Parathyroid adenoma (tissue), 2 donors: ENCODE measurements around the gene MYBPC3.

Experiments
- H2AFZ ChIP-seq: fragments of 300-600 bp; sonication (generic); one replicate; pipeline ENCODE4 v1.7.0; 2017; ENCODE audit warnings: antibody characterized with exemption, mild to moderate bottlenecking
- H3K27ac ChIP-seq: fragments of 300-600 bp; sonication (generic); one replicate; pipeline ENCODE4 v1.7.0; 2017
- H3K27me3 ChIP-seq: fragments of 300-600 bp; sonication (generic); one replicate; pipeline ENCODE4 v1.7.0; 2017; ENCODE audit warnings: low read length; ENCODE audit not compliant: control insufficient read depth, insufficient read depth
- H3K36me3 ChIP-seq: fragments of 300-600 bp; sonication (generic); one replicate; pipeline ENCODE4 v1.7.0; 2017; ENCODE audit warnings: low read length; ENCODE audit not compliant: control insufficient read depth, insufficient read depth
- H3K4me1 ChIP-seq: fragments of 300-600 bp; sonication (generic); one replicate; pipeline ENCODE4 v1.7.0; 2017; ENCODE audit warnings: control low read depth
- H3K4me2 ChIP-seq: fragments of 300-600 bp; sonication (generic); one replicate; pipeline ENCODE4 v1.7.0; 2017; ENCODE audit warnings: low read length
- H3K4me3 ChIP-seq: fragments of 300-600 bp; sonication (generic); one replicate; pipeline ENCODE4 v1.7.0; 2017; ENCODE audit warnings: low read depth, low read length
- H3K79me2 ChIP-seq: fragments of 300-600 bp; sonication (generic); one replicate; pipeline ENCODE4 v1.7.0; 2017; ENCODE audit warnings: control low read depth
- H3K9ac ChIP-seq: fragments of 300-600 bp; sonication (generic); one replicate; pipeline ENCODE4 v1.7.0; 2017; ENCODE audit warnings: mild to moderate bottlenecking
- H3K9me3 ChIP-seq: fragments of 300-600 bp; sonication (generic); one replicate; pipeline ENCODE4 v1.7.0; 2017; ENCODE audit warnings: low read length; ENCODE audit not compliant: control insufficient read depth
- TF ChIP-seq, protein P1 (sequence below): fragments of 300-600 bp; sonication (generic); IDR thresholded peaks from one replicate; pipeline ENCODE4 v1.7.0; 2017; ENCODE audit warnings: antibody characterized with exemption, mild to moderate bottlenecking
- donor health status: primary hyperparathyroidism.

MYBPC3 gene

DNA sequence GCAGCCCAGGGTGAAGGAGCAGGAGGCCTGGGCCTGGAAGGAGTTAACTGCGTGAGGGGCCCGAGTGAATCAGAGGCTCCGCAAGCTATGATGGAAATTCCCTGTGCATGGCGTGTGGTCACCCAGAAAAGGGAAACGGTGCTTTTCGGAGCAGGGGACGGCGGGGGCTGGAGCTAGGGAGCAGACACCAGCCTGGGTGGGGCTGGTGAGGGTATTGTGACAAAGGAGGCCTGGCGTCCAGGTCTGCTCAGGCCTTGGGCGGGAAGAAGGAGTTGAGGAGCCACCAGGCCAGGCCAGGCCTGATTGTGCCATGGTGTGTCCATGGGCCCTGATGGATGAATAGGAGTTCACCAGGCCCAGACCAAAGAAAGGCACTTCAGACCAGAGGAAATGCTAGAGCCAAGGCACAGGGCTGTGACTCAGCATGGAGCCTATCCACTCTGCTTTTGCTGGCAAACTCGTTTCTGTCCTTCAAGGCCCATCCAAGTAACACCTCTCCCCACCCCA, 38.6 kb upstream of the MYBPC3 start:
- H3K27ac ChIP-seq = no peak overlapping the region
- no peak overlapping the region for H3K9ac ChIP-seq
- H3K4me1 ChIP-seq = no peaks in the 10 kb centered on the region
- no peaks in the 10 kb centered on the region for H3K9me3 ChIP-seq
- no peaks in the 10 kb centered on the region for H3K36me3 ChIP-seq
- no peaks in the 10 kb centered on the region for H3K27me3 ChIP-seq
- no peaks in the 10 kb centered on the region for H3K79me2 ChIP-seq
- no peak overlapping the region for H3K4me2 ChIP-seq
- no peak overlapping the region for H3K4me3 ChIP-seq
- TF ChIP-seq, protein P1, sequence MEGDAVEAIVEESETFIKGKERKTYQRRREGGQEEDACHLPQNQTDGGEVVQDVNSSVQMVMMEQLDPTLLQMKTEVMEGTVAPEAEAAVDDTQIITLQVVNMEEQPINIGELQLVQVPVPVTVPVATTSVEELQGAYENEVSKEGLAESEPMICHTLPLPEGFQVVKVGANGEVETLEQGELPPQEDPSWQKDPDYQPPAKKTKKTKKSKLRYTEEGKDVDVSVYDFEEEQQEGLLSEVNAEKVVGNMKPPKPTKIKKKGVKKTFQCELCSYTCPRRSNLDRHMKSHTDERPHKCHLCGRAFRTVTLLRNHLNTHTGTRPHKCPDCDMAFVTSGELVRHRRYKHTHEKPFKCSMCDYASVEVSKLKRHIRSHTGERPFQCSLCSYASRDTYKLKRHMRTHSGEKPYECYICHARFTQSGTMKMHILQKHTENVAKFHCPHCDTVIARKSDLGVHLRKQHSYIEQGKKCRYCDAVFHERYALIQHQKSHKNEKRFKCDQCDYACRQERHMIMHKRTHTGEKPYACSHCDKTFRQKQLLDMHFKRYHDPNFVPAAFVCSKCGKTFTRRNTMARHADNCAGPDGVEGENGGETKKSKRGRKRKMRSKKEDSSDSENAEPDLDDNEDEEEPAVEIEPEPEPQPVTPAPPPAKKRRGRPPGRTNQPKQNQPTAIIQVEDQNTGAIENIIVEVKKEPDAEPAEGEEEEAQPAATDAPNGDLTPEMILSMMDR = no peak
- H2AFZ ChIP-seq = no peak overlapping the region

DNA sequence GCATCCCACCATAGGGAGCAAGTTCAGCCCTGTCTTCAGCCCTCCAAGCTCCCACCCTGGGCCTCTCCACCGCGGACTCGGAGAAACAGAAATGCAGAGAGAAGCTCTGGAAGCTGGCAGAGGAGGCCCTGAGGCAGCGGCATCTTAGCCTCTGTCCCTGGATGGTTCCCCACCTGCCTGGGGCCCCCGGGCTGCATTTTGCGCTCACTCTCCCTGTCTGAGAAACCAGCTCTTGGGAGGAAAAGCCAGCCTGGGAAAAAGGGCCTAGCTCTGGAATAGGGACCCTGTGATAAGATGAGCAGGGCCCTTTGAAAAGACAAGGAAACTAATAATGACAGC, 37.9 kb upstream of the MYBPC3 start:
- no peak overlapping the region for H3K4me2 ChIP-seq
- H3K4me1 ChIP-seq = no peaks in the 10 kb centered on the region
- no peaks in the 10 kb centered on the region for H3K79me2 ChIP-seq
- H3K36me3 ChIP-seq = no peaks in the 10 kb centered on the region
- TF ChIP-seq, protein P1 = no peak
- H3K9me3 ChIP-seq = no peaks in the 10 kb centered on the region
- H3K9ac ChIP-seq = no peak overlapping the region
- H3K27me3 ChIP-seq = no peaks in the 10 kb centered on the region
- H2AFZ ChIP-seq = no peak overlapping the region
- H3K27ac ChIP-seq = no peak overlapping the region
- H3K4me3 ChIP-seq = no peak overlapping the region

DNA sequence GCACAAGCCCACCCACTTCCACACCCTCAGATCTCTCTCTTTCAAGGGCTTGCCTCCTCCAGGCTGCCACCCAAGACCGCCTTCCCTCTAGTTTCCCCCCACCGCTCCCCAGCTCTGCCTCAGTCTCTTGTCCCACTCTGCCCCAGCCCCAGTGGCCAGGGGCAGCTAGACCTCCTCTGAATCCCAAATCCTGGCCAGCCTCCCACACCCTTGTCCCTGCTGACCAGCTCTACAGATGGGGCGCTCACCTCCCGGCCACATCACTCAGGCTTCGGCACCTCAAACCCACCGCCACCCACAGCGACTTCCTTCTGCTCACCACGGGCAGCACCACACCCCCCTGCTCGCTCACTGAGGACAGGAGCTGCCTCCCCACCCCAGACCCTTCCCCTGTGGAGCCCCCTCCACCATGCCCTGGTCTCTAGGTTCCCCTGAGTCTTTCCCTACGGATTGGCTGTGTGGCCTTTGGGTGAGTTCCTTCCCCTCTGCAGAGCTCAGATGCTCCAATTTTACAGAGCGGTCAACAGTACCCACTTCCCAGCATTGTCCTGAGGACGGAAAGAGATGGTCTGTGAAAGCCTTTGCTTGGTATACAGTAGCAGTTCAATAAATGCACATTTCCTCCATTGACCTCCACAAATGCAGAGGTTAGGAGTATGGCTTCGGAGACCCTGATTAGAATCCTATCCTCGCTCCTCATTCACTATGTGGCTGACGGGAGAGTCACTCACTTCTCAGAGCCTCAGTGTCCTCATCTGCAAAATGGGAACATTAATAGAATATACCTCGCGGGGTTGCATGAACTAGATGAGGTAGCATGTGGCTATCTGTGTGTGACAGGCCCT, 37.3 kb upstream of the MYBPC3 start:
- Histone ChIP-seq H3K4me2 (no peak overlapping the region), H3K27ac (no peak overlapping the region), H3K36me3 (no peaks in the 10 kb centered on the region), H2AFZ (no peak overlapping the region), H3K4me1 (no peaks in the 10 kb centered on the region), H3K9me3 (no peaks in the 10 kb centered on the region), H3K27me3 (no peaks in the 10 kb centered on the region), H3K79me2 (no peaks in the 10 kb centered on the region), H3K4me3 (no peak overlapping the region), H3K9ac (no peak overlapping the region)
- TF ChIP-seq, protein P1 = no peak

DNA sequence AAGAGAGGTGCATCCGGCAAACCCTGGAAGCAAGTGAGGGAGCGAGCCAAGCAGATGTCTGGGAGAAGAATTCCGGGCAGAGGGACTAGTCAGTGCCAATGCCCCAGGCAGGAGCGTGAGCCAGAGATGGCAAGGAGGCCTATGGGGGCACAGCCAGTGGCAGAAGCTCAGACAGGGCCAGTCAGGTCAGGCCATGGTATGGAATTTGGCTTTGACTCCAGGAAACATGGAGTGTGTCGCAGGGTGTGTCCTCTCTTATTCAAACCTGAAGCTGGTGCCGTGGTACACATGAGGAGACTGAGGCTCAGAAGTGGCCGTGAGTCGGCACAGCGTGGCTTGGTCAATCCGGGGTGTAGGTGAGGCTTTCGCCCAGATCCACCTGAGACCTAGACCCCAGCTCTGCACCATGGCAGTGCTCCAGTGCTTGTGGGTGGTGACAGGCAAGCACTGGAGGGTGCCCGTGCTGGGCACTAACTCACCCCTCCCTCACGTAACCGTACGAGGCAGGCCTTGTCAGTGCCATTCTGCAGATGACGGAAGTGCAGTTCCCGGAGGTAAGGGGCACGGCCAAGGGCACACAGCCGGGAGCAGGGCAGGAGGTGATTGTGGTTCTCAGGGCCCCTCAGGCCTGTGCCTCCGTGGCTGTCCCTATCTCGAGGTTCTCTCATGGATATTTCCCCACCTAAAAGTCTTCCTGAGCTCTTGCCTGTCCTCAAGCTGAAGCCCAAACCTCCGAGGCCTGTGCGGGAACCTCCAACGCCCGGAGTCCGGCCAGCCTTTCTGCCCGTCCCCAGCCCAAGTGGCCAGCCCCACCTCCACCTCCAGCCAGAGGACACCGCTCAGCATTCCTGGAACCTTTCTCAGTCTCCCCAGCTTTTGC, 36.4 kb upstream of the MYBPC3 start:
- H2AFZ ChIP-seq = no peak overlapping the region
- H3K27me3 ChIP-seq = no peaks in the 10 kb centered on the region
- H3K36me3 ChIP-seq = no peaks in the 10 kb centered on the region
- no peak overlapping the region for H3K9ac ChIP-seq
- H3K4me1 ChIP-seq = no peaks in the 10 kb centered on the region
- TF ChIP-seq, protein P1 = no peak
- no peak overlapping the region for H3K27ac ChIP-seq
- H3K4me3 ChIP-seq = no peak overlapping the region
- H3K79me2 ChIP-seq = no peaks in the 10 kb centered on the region
- no peak overlapping the region for H3K4me2 ChIP-seq
- no peaks in the 10 kb centered on the region for H3K9me3 ChIP-seq
